Subcutaneous abdominal adipose tissue (tissue), 5 donors: Measurements from ENCODE around the gene MBOAT7.
"Not testable (repeated sequence)": the region's sequence is repeated elsewhere in the genome, so short reads cannot be mapped to it uniquely, and the experiment has no call there.

Experiments
- H3K27ac ChIP-seq: one replicate; pipeline ENCODE4 v1.7.0; 2013; ENCODE audit warnings: low read depth, mild to moderate bottlenecking, inconsistent platforms, low read length, moderate library complexity
- H3K27me3 ChIP-seq, 5 donors: one replicate each; pipeline ENCODE4 v1.7.0; 2013; ENCODE audit warnings: low read length in 5 of 5, inconsistent platforms in 1 of 5; ENCODE audit not compliant: control insufficient read depth in 5 of 5, insufficient read depth in 4 of 5
- H3K36me3 ChIP-seq, 5 donors: one replicate each; pipeline ENCODE4 v1.7.0; 2013; ENCODE audit warnings: low read length in 5 of 5; ENCODE audit not compliant: control insufficient read depth in 5 of 5, insufficient read depth in 5 of 5
- H3K4me1 ChIP-seq, 5 donors: one replicate each; pipeline ENCODE4 v1.7.0; 2013; ENCODE audit warnings: low read length in 5 of 5, mild to moderate bottlenecking in 3 of 5, moderate library complexity in 1 of 5; ENCODE audit not compliant: control insufficient read depth in 5 of 5, insufficient read depth in 5 of 5
- H3K4me3 ChIP-seq, 5 donors: one replicate each; pipeline ENCODE4 v1.7.0; 2013; ENCODE audit warnings: low read length in 5 of 5, low read depth in 1 of 5
- H3K9ac ChIP-seq, 5 donors: one replicate each; pipeline ENCODE4 v1.7.0; 2013; ENCODE audit warnings: low read length in 5 of 5, mild to moderate bottlenecking in 4 of 5, moderate library complexity in 3 of 5
- H3K9me3 ChIP-seq, 5 donors: one replicate each; pipeline ENCODE4 v1.7.0; 2013; ENCODE audit warnings: low read length in 5 of 5; ENCODE audit not compliant: control insufficient read depth in 5 of 5
- donor health status: healthy.
- donor health status: healthy.
- donor health status: healthy.
- donor health status: healthy.
- donor health status: healthy.

Gene MBOAT7

GRCh38 chr19:54221947-54222346 lies 32.6 kb upstream of the MBOAT7 start:
- H3K4me3 ChIP-seq, H3K27me3 ChIP-seq, H3K27ac ChIP-seq, H3K9me3 ChIP-seq, H3K4me1 ChIP-seq, H3K9ac ChIP-seq: not testable (repeated sequence)
- peaks cover 0 to 16% (median 0%) of the 10 kb centered on the region in 5 donors for H3K36me3 ChIP-seq

GRCh38 chr19:54219702-54220101 lies 30.3 kb upstream of the MBOAT7 start:
- not testable (repeated sequence) for H3K27ac ChIP-seq, H3K9ac ChIP-seq, H3K9me3 ChIP-seq, H3K4me3 ChIP-seq, H3K27me3 ChIP-seq, H3K4me1 ChIP-seq
- H3K36me3 ChIP-seq = peaks cover 0 to 21% (median 6%) of the 10 kb centered on the region in 5 donors

- Histone ChIP-seq H3K27ac (no peak overlapping the region), H3K4me1 (peaks cover 0 to 4% (median 0%) of the 10 kb centered on the region in 5 donors), H3K27me3 (peaks cover 0 to 7% (median 4%) of the 10 kb centered on the region in 5 donors), H3K9ac (no peak overlapping the region), H3K4me3 (no peak overlapping the region), H3K9me3 (no peaks in the 10 kb centered on the region), H3K36me3 (peaks cover 0 to 21% (median 6%) of the 10 kb centered on the region in 5 donors)
Measured at GRCh38 chr19:54218960-54219661, 29.7 kb upstream of the MBOAT7 start.

GRCh38 chr19:54218259-54218658 lies 28.9 kb upstream of the MBOAT7 start:
- H3K4me3 ChIP-seq = no peak overlapping the region
- H3K27me3 ChIP-seq = peaks cover 0 to 6% (median 2%) of the 10 kb centered on the region in 5 donors
- peaks cover 0 to 21% (median 6%) of the 10 kb centered on the region in 5 donors for H3K36me3 ChIP-seq
- H3K9ac ChIP-seq = no peak overlapping the region
- no peak overlapping the region for H3K27ac ChIP-seq
- H3K4me1 ChIP-seq = peaks cover 0 to 2% (median 0%) of the 10 kb centered on the region in 5 donors
- H3K9me3 ChIP-seq = no peaks in the 10 kb centered on the region

- H3K36me3 ChIP-seq = peaks cover 0 to 21% (median 6%) of the 10 kb centered on the region in 5 donors
- H3K4me1 ChIP-seq, H3K27ac ChIP-seq, H3K9me3 ChIP-seq, H3K9ac ChIP-seq, H3K27me3 ChIP-seq, H3K4me3 ChIP-seq: not testable (repeated sequence)
Measured at GRCh38 chr19:54217517-54218247, 28.3 kb upstream of the MBOAT7 start.

- Histone ChIP-seq H3K4me1 (no peaks in the 10 kb centered on the region), H3K27ac (no peak overlapping the region), H3K9ac (no peak overlapping the region), H3K36me3 (peaks cover 0 to 21% (median 6%) of the 10 kb centered on the region in 5 donors), H3K4me3 (no peak overlapping the region), H3K27me3 (no peaks in the 10 kb centered on the region), H3K9me3 (no peaks in the 10 kb centered on the region)
Measured at GRCh38 chr19:54216869-54217268, 27.5 kb upstream of the MBOAT7 start.

- Histone ChIP-seq H3K36me3 (peaks cover 0 to 21% (median 6%) of the 10 kb centered on the region in 5 donors), H3K4me1 (peaks cover 0 to 14% (median 9%) of the 10 kb centered on the region in 5 donors)
- H3K27me3 ChIP-seq, H3K9ac ChIP-seq, H3K9me3 ChIP-seq, H3K4me3 ChIP-seq, H3K27ac ChIP-seq: not testable (repeated sequence)
Measured at GRCh38 chr19:54214734-54215133, 25.4 kb upstream of the MBOAT7 start.

- H3K27me3 ChIP-seq, H3K9ac ChIP-seq, H3K9me3 ChIP-seq, H3K4me3 ChIP-seq, H3K27ac ChIP-seq: not testable (repeated sequence)
- Histone ChIP-seq H3K36me3 (peaks cover 0 to 19% (median 6%) of the 10 kb centered on the region in 5 donors), H3K4me1 (peaks cover 0 to 19% (median 14%) of the 10 kb centered on the region in 5 donors)
Measured at GRCh38 chr19:54214217-54214616, 24.8 kb upstream of the MBOAT7 start.

GRCh38 chr19:54211235-54211634 lies 21.9 kb upstream of the MBOAT7 start:
- no peaks in the 10 kb centered on the region for H3K9me3 ChIP-seq
- no peak overlapping the region for H3K27ac ChIP-seq
- H3K27me3 ChIP-seq = no peaks in the 10 kb centered on the region
- peaks cover 3 to 47% (median 29%) of the 10 kb centered on the region in 5 donors for H3K4me1 ChIP-seq
- no peak overlapping the region for H3K4me3 ChIP-seq
- no peak overlapping the region for H3K9ac ChIP-seq
- peaks cover 0 to 23% (median 22%) of the 10 kb centered on the region in 5 donors for H3K36me3 ChIP-seq

GRCh38 chr19:54209811-54210494 lies 20.6 kb upstream of the MBOAT7 start:
- H3K4me3 ChIP-seq = no peak overlapping the region

More at GRCh38 chr19:54209811-54210494, 20.6 kb upstream of the MBOAT7 start:
- no peaks in the 10 kb centered on the region for H3K9me3 ChIP-seq
- H3K36me3 ChIP-seq = peaks cover 3 to 36% (median 34%) of the 10 kb centered on the region in 5 donors
- no peaks in the 10 kb centered on the region for H3K27me3 ChIP-seq
- H3K4me1 ChIP-seq = peaks cover 3 to 58% (median 39%) of the 10 kb centered on the region in 5 donors
- H3K9ac ChIP-seq = peak overlapping the region in 3 of 5 donors; percentile 2 to 31 (median 20)
- H3K27ac ChIP-seq = no peak overlapping the region
